Liver (tissue), 2 donors: ENCODE measurements around the gene ORAI3.

ENCODE experiments used
- TF ChIP-seq, protein P1 (sequence below): fragments of 150-350 bp; IDR thresholded peaks from 2 replicates; pipeline ENCODE4 v1.5.1; 2017; ENCODE audit warnings: improper control_type of control experiment, low read depth, low read length; ENCODE audit not compliant: missing input control
- TF ChIP-seq, protein P2 (sequence below): IDR thresholded peaks from 2 replicates; pipeline ENCODE4 v1.6.1; 2016; ENCODE audit warnings: antibody characterized with exemption
- donor health status: healthy.

DNA sequence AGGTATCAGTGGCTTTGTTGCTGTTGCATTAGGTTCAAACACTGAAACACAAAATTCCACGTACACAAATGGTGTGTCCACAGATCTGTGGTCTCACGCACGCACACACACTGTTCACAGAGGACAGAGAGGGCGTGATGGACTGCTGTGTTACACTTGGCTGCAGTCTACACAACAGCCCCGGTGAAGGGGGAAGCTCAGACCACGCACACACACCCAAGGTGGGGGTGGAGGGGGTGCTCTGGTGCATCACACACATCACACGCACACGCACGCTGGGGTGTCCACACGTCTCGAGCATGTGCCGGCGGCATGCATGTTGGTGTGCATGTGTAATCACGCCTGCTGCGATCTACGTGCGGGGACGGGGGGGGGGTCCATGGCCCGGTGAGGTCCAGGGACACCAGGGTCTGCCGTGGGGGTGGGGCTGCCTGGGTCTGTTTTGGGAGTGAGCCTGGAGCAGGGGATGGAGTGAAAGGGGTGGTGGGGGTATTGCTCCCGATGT, 43.5 kb downstream of the ORAI3 start:
- TF ChIP-seq, protein P1, sequence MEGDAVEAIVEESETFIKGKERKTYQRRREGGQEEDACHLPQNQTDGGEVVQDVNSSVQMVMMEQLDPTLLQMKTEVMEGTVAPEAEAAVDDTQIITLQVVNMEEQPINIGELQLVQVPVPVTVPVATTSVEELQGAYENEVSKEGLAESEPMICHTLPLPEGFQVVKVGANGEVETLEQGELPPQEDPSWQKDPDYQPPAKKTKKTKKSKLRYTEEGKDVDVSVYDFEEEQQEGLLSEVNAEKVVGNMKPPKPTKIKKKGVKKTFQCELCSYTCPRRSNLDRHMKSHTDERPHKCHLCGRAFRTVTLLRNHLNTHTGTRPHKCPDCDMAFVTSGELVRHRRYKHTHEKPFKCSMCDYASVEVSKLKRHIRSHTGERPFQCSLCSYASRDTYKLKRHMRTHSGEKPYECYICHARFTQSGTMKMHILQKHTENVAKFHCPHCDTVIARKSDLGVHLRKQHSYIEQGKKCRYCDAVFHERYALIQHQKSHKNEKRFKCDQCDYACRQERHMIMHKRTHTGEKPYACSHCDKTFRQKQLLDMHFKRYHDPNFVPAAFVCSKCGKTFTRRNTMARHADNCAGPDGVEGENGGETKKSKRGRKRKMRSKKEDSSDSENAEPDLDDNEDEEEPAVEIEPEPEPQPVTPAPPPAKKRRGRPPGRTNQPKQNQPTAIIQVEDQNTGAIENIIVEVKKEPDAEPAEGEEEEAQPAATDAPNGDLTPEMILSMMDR: no peak
- TF ChIP-seq, protein P2, sequence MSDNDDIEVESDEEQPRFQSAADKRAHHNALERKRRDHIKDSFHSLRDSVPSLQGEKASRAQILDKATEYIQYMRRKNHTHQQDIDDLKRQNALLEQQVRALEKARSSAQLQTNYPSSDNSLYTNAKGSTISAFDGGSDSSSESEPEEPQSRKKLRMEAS: no peak
